Spinal cord (tissue), 10 donors: ENCODE results near the gene COL8A1. TPM values are rescaled to one million over a fixed set of nuclear protein-coding genes. Genes with fewer than 3 reads are reported as not detected.
A peak's percentile ranks its signal among the peaks of the same experiment; 100 is the strongest.

ENCODE experiments used
- DNase-seq, 6 donors: peaks; one replicate each; pipeline versions ENCODE4 v3.0.0 to v3.0.0-alpha.2; 2013 to 2015; ENCODE audit warnings: low spot score in 6 of 6, low read depth in 4 of 6
- H3K27ac ChIP-seq: one replicate; pipeline ENCODE4 v1.5.1; 2013; ENCODE audit warnings: low read depth, low read length, control low read depth
- H3K27me3 ChIP-seq: one replicate; pipeline ENCODE4 v1.6.1; 2013; ENCODE audit warnings: low read length; ENCODE audit not compliant: control insufficient read depth, insufficient read depth
- H3K36me3 ChIP-seq: one replicate; pipeline ENCODE4 v1.6.1; 2013; ENCODE audit warnings: low read length; ENCODE audit not compliant: control insufficient read depth, insufficient read depth
- H3K4me1 ChIP-seq: one replicate; pipeline ENCODE4 v1.6.1; 2013; ENCODE audit warnings: low read length; ENCODE audit not compliant: control insufficient read depth, insufficient read depth
- H3K4me3 ChIP-seq: one replicate; pipeline ENCODE4 v1.5.1; 2013; ENCODE audit warnings: low read depth, low read length, control low read depth
- H3K9me3 ChIP-seq: one replicate; pipeline ENCODE4 v1.6.1; 2013; ENCODE audit warnings: low read length; ENCODE audit not compliant: control insufficient read depth, insufficient read depth
- WGBS: methylation state at CpG from one replicate; pipeline ENCODE4 v1.1.5; 2013; ENCODE audit warnings: missing lambda C conversion rate; ENCODE audit not compliant: insufficient coverage; 5-methylcytosine and 5-hydroxymethylcytosine counted together
- polyA plus RNA-seq, 2 donors: library from polyadenylated mRNA; unstranded; fragments of 120-200 nt; gene quantifications; one replicate each; pipeline ENCODE4 v1.2.1, GENCODE V29; 2013; ENCODE audit not compliant: insufficient read length in 2 of 2
- total RNA-seq, 2 donors: library from RNA; depleted of rRNA in 1 of 2; stranded (reverse); fragments of 120-200 nt in 1 of 2; fragments of >200 nt in 1 of 2; gene quantifications; one replicate each; pipeline versions ENCODE4 v1.2.3 to v1.2.4, GENCODE V29; 2013 to 2014
- donor health status: healthy.

The COL8A1 gene
- total and polyA plus RNA-seq, 4 donors: 3.4 to 200 (median 110) TPM

DNA sequence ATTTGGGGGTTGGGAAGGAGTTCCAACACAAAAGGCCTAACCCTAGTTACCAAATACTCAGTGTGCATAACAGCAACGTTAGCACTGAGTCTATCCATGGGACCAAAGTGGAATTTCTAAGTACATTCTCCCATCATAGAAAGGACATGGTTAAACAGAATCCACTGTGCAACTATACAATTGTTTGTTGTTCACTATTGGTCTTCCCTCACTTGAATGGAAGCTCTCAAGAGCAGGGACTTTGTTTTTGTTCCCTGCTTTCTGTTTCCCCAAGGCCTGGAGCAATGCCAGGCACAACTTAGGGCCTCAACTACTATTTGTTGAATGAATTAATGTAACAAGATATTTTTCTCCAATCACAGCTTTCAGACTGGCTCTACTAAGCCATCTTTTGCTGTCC is 25.6 kb downstream of the COL8A1 start:
- H3K27me3 ChIP-seq: no peaks in the 10 kb centered on the region
- H3K4me3 ChIP-seq: no peak overlapping the region
- H3K27ac ChIP-seq: no peak overlapping the region
- no peaks in the 10 kb centered on the region for H3K9me3 ChIP-seq
- WGBS: 14% methylated on average over 1 of the region's 1 CpG
- no peaks in the 10 kb centered on the region for H3K36me3 ChIP-seq
- peak in 1 of 6 donors; percentile 50 for DNase-seq
- no peaks in the 10 kb centered on the region for H3K4me1 ChIP-seq

DNA sequence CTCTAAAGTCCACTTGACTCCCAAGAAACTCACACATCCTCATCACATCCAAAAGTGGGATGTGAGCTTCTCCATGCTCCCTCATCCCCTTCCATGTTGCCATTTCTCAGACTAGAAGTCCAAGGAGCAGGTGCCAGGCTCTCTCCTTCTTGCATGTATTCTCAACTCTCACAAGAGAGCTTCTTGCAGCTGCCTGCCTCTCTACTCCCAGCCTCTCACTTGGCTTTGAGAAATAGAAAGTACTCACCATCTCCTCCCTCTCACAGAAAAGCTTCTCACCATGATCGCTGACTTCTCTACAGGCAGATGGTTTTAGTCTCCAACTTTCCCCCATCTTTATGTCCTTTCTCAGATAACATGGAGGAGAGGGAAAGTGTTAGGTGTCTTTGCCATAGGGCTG is 26.6 kb downstream of the COL8A1 start:
- Histone ChIP-seq H3K36me3 (no peaks in the 10 kb centered on the region), H3K27ac (no peak overlapping the region), H3K27me3 (no peaks in the 10 kb centered on the region), H3K4me1 (no peaks in the 10 kb centered on the region), H3K4me3 (no peak overlapping the region), H3K9me3 (no peaks in the 10 kb centered on the region)
- no CpG with 5 or more reads among the region's 1 CpG for WGBS
- DNase-seq: no peak

DNA sequence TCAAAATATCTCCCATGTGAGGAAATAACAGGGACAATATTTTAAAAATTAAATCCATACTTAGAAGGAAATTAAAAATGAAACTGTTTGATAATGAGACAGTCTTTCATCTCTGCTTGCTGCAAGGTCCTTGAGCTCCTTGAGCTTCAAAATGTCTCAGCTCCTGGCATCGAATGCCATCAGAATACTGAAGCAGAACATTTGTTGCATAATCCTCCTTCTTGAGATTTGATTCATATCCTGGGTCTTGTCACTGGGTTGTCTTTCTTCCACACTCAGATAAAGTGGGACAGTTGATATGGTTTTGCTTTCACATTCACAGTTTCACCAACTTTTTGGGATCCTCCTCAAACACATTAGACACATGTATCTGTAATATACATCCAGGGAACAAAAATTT is 27.8 kb downstream of the COL8A1 start:
- Histone ChIP-seq H3K4me3 (no peak overlapping the region), H3K27me3 (no peaks in the 10 kb centered on the region), H3K9me3 (no peaks in the 10 kb centered on the region), H3K27ac (no peak overlapping the region), H3K4me1 (no peaks in the 10 kb centered on the region), H3K36me3 (no peaks in the 10 kb centered on the region)
- DNase-seq: no peak
- WGBS: 100% methylated on average over 1 of the region's 1 CpG

DNA sequence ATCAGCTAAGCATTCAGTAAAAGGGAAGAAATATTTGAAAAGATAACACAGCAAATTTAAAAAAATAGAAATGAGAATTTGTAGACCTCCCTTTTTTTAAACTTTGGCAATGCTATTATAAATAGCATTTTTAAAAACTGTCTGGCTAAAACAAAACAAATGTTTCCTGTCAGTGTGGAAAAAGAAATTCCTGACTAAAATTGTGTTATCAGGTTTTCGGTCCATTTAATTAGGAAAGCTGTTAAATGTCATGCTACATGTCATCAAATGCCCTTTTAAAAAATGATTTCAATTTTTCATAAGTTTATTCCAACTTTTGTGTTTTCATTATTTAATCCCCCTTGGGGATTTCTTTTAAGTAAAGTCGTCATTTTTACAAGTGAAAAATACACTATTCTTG is 29.6 kb downstream of the COL8A1 start:
- Histone ChIP-seq H3K36me3 (no peaks in the 10 kb centered on the region), H3K27ac (no peak overlapping the region)
- WGBS: no CpG with 5 or more reads among the region's 2 CpGs

DNA sequence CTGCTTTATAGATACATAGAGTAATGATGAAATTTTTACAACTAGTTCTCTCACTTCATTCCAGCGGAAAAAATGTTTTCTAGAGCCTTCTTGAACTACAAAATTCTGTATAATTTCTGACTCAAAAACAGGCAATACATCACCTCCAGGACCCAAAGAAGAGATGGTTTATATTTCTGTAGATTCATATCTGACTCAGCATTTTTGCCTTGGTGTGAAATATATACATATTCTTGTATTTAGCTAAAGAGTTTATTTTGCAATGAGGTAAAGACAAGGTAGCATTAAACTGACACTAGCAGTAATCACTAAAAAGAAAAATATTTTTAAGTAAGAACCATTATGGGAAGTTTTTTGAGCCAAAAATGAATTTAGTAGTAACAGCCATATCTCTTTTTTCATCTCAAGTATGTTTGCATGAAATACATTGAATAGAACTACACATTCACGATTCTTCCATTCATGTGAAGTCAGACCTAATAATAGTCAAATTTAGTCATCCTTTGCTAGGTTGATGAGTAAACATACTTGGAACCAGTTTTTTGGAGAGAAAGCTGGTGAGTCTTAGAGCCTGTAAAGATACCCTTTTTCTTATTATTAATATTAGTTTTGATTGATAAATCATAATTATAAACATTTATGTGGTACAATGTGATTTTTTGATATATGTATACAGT is 31.6 kb downstream of the COL8A1 start:
- Histone ChIP-seq H3K27ac (no peak overlapping the region), H3K4me1 (no peaks in the 10 kb centered on the region), H3K36me3 (no peaks in the 10 kb centered on the region), H3K27me3 (no peaks in the 10 kb centered on the region), H3K4me3 (no peak overlapping the region), H3K9me3 (no peaks in the 10 kb centered on the region)
- WGBS: no CpG with 5 or more reads among the region's 2 CpGs
- no peak for DNase-seq

More for the DNA sequence above, 29.6 kb downstream of the COL8A1 start:
- H3K9me3 ChIP-seq: no peaks in the 10 kb centered on the region
- H3K4me3 ChIP-seq: no peak overlapping the region
- no peaks in the 10 kb centered on the region for H3K27me3 ChIP-seq
- DNase-seq: no peak
- no peaks in the 10 kb centered on the region for H3K4me1 ChIP-seq

DNA sequence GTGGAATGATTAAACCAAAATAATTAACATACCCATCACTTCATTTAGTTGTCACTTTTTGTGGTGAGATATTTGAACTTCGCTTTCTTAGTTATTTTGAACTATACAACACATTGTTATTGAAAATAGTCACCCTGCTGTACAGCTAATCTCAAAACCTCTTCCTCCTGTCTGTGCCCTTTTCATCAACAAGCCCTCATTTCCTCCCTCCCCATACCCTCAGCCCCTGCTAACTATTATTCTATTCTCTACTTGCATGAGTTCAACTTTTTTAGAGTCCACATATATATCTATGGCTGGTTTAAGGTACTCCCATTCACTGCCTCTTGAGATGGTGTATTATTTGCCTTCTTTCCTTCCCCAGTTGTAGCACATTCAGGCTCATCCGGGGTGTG is 32.2 kb downstream of the COL8A1 start:
- Histone ChIP-seq H3K27ac (no peak overlapping the region), H3K4me1 (no peaks in the 10 kb centered on the region), H3K4me3 (no peak overlapping the region), H3K9me3 (no peaks in the 10 kb centered on the region), H3K27me3 (no peaks in the 10 kb centered on the region), H3K36me3 (no peaks in the 10 kb centered on the region)
- DNase-seq: no peak
- no CpG with 5 or more reads among the region's 2 CpGs for WGBS

DNA sequence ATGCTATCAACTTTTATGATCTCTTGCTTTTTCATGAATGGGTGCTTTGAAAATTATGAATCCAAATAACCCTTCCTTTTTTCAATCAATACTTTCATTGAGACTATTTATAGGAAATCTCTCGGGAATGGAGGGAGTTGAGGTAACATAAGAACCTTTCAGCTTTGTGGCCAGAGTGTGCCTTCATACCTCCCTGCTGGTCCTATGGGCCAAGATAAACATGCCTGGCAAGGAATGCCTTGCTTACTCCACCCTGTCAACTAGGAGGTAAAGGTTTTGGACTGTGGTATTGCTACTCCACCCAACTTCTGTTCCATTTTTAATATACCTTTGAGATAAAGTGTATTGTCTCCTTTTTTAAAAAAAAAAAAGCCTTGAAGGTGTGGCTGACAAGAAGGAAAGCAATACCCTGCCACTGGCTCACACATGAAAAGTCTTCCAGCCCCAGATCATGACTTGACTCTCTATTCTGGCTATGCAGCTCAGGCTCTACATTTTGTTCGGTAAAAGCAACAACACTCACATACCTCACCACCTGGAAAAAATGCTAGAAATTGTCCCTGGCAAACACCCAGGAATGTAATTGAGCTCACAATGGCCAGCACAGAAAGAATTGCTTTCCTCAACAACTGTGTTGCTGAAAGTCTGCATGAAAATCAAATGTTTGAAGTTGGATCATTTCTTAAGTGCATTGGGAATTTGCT is 35.8 kb downstream of the COL8A1 start:
- Histone ChIP-seq H3K36me3 (no peaks in the 10 kb centered on the region), H3K4me1 (no peaks in the 10 kb centered on the region), H3K27ac (no peak overlapping the region), H3K27me3 (no peaks in the 10 kb centered on the region), H3K4me3 (no peak overlapping the region), H3K9me3 (no peaks in the 10 kb centered on the region)
- WGBS: no CpG with 5 or more reads among the region's 2 CpGs
- no peak for DNase-seq

DNA sequence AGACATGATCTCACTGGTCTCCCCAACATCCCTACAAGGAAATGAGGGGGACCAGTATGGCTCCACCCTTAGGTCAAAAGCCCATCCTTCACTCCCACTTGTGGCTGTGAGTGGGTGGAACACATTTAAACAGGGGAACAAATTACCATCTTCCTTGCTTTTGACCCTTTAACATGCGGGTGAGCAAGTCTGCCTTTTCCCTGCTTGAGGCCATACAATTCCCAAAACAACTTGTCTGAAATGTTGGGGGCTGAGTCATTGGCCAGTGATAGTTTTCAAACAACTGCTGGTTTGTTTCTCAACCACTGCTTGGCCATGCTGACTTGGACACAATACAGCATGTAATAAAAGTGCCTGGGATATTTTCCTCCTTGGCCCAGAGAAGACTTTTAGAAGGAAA is 39.6 kb downstream of the COL8A1 start:
- Histone ChIP-seq H3K36me3 (no peaks in the 10 kb centered on the region), H3K27me3 (no peaks in the 10 kb centered on the region), H3K4me1 (no peaks in the 10 kb centered on the region), H3K27ac (no peak overlapping the region), H3K4me3 (no peak overlapping the region), H3K9me3 (no peaks in the 10 kb centered on the region)
- no peak for DNase-seq
- WGBS: no CpG with 5 or more reads among the region's 1 CpG

DNA sequence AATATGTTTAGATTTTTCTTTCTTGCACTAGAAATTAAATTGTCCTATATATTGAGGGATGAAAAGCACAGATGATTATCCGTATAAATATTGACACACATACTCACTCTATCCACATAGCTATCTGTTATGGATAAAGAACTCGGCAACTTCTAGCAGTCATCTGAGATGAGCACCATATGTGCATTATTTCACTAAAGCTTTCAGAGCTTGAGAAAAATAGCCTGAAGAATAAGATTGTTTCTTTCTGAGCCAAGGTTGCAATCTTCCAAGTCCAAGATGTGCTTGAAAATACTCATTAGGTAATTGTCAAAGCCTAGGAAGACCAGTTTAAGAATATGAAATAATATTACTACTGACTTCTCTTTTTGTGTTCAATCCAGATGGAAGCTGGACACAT is 40.5 kb downstream of the COL8A1 start:
- Histone ChIP-seq H3K27me3 (no peaks in the 10 kb centered on the region), H3K9me3 (no peaks in the 10 kb centered on the region), H3K36me3 (no peaks in the 10 kb centered on the region), H3K27ac (no peak overlapping the region), H3K4me1 (no peaks in the 10 kb centered on the region), H3K4me3 (no peak overlapping the region)
- no peak for DNase-seq
- WGBS: no CpG with 5 or more reads among the region's 2 CpGs

DNA sequence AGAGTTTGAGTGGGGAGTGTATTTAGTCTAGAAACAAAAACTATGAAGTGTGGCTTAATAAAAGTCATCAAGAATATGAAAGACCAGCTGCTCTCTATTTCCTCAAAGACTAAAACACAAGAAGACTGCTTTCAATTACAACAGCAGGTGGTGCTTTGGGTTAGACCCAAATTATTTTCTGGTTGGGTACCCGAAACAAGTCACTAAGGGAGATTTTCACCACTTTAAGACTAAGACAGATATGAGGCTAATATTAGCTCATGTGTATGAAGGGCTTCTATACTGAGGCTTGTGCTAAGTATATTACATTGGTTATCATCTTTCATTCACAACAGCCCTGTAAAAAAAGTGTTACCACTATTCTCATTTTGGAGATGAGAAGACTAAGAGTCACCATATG is 43.1 kb downstream of the COL8A1 start:
- Histone ChIP-seq H3K27me3 (no peaks in the 10 kb centered on the region), H3K4me3 (no peak overlapping the region), H3K27ac (no peak overlapping the region), H3K36me3 (no peaks in the 10 kb centered on the region), H3K9me3 (no peaks in the 10 kb centered on the region), H3K4me1 (no peaks in the 10 kb centered on the region)
- no CpG with 5 or more reads among the region's 1 CpG for WGBS
- peak in 1 of 6 donors; percentile 25 for DNase-seq
